SK-N-SH treated with all-trans-retinoic acid at 6 μM for 48 hours (cell line): ENCODE data around the gene PSME1.

Experiments
- ATAC-seq: fragments of 200-7000 bp; cut with Tn5 transposase; 3 replicates; pipeline ENCODE4 v1.9.1; 2020; ENCODE audit warnings: mild to moderate bottlenecking, moderate library complexity
- ARNTL ChIP-seq: fragments of 450-650 bp; formaldehyde crosslinking; IDR thresholded peaks from 2 replicates; pipeline ENCODE4 v1.5.0; 2020; ENCODE audit warnings: low read depth, mild to moderate bottlenecking, moderate library complexity, borderline replicate concordance
- BACH2 ChIP-seq: fragments of 250-450 bp; sonication (Bioruptor Pico); IDR thresholded peaks from 2 replicates; pipeline ENCODE4 v1.9.0; 2021; ENCODE audit warnings: mild to moderate bottlenecking, borderline replicate concordance
- CREB5 ChIP-seq: fragments of 250-450 bp; sonication (Bioruptor Pico); IDR thresholded peaks from 2 replicates; pipeline ENCODE4 v1.5.1; 2020; ENCODE audit warnings: low read depth, mild to moderate bottlenecking, moderate library complexity
- ESRRG ChIP-seq: fragments of 250-450 bp; sonication (Bioruptor Pico); IDR thresholded peaks from 2 replicates; pipeline ENCODE4 v1.6.1; 2021; ENCODE audit warnings: mild to moderate bottlenecking
- GLIS3 ChIP-seq: fragments of 250-450 bp; sonication (Bioruptor Pico); IDR thresholded peaks from 2 replicates; pipeline ENCODE4 v1.5.0; 2020; ENCODE audit warnings: mild to moderate bottlenecking, moderate library complexity
- ISL1 ChIP-seq: fragments of 250-450 bp; sonication (Bioruptor Pico); IDR thresholded peaks from 2 replicates; pipeline ENCODE4 v2.1.2; 2022; ENCODE audit warnings: mild to moderate bottlenecking, moderate library complexity
- OSR1 ChIP-seq: fragments of 250-450 bp; sonication (Bioruptor Pico); IDR thresholded peaks from 2 replicates; pipeline ENCODE4 v1.8.0; 2022; ENCODE audit warnings: moderate library complexity, mild to moderate bottlenecking, inconsistent platforms
- PATZ1 ChIP-seq: fragments of 250-450 bp; sonication (Bioruptor Pico); IDR thresholded peaks from 2 replicates; pipeline ENCODE4 v1.8.0; 2020; ENCODE audit warnings: mild to moderate bottlenecking, moderate library complexity, borderline replicate concordance
- PPARA ChIP-seq: fragments of 250-450 bp; sonication (Bioruptor Pico); IDR thresholded peaks from 2 replicates; pipeline ENCODE4 v1.5.0; 2020; ENCODE audit warnings: mild to moderate bottlenecking, borderline replicate concordance
- RARB ChIP-seq: fragments of 250-450 bp; sonication (Bioruptor Pico); IDR thresholded peaks from 2 replicates; pipeline ENCODE4 v1.8.0; 2021; ENCODE audit warnings: mild to moderate bottlenecking, moderate library complexity
- SNAI2 ChIP-seq: fragments of 250-450 bp; sonication (Bioruptor Pico); IDR thresholded peaks from 2 replicates; pipeline ENCODE4 v1.5.0; 2020; ENCODE audit warnings: mild to moderate bottlenecking, moderate library complexity
- TCF4 ChIP-seq: fragments of 250-450 bp; sonication (Bioruptor Pico); IDR thresholded peaks from 2 replicates; pipeline ENCODE4 v1.8.0; 2021; ENCODE audit warnings: mild to moderate bottlenecking, moderate library complexity, borderline replicate concordance
- TOX ChIP-seq: fragments of 250-450 bp; sonication (Bioruptor Pico); IDR thresholded peaks from 2 replicates; pipeline ENCODE4 v1.8.0; 2021; ENCODE audit warnings: mild to moderate bottlenecking, moderate library complexity, borderline replicate concordance
- ZC3H10 ChIP-seq: fragments of 250-450 bp; sonication (Bioruptor Pico); IDR thresholded peaks from 2 replicates; pipeline ENCODE4 v1.5.1; 2021; ENCODE audit warnings: mild to moderate bottlenecking, moderate library complexity
- ZFP3 ChIP-seq: fragments of 250-450 bp; sonication (Bioruptor Pico); IDR thresholded peaks from 2 replicates; pipeline ENCODE4 v1.5.0; 2020; ENCODE audit warnings: mild to moderate bottlenecking, moderate library complexity
- ZFP30 ChIP-seq: fragments of 450-650 bp; formaldehyde crosslinking; IDR thresholded peaks from 2 replicates; pipeline ENCODE4 v1.5.0; 2022; ENCODE audit warnings: mild to moderate bottlenecking, moderate library complexity
- ZNF565 ChIP-seq: fragments of 450-650 bp; formaldehyde crosslinking; conservative IDR thresholded peaks from 2 replicates; pipeline ENCODE4 v1.5.0; 2020; ENCODE audit warnings: low read depth, mild to moderate bottlenecking, moderate library complexity
- ZNF70 ChIP-seq: fragments of 450-650 bp; formaldehyde crosslinking; IDR thresholded peaks from 2 replicates; pipeline ENCODE4 v1.5.0; 2020; ENCODE audit warnings: mild to moderate bottlenecking, moderate library complexity
- ZNF8 ChIP-seq: fragments of 450-650 bp; formaldehyde crosslinking; IDR thresholded peaks from 2 replicates; pipeline ENCODE4 v1.5.0; 2020; ENCODE audit warnings: mild to moderate bottlenecking, moderate library complexity
- TF ChIP-seq, protein P1 (sequence below): fragments of 250-450 bp; sonication (Bioruptor Pico); IDR thresholded peaks from 2 replicates; pipeline ENCODE4 v1.5.0; 2020; ENCODE audit warnings: mild to moderate bottlenecking, moderate library complexity
- TF ChIP-seq, protein P2 (sequence below): fragments of 250-450 bp; sonication (Bioruptor Pico); IDR thresholded peaks from 2 replicates; pipeline ENCODE4 v1.8.0; 2021; ENCODE audit warnings: low read depth, mild to moderate bottlenecking, moderate library complexity, borderline replicate concordance
- TF ChIP-seq, protein P3 (sequence below): fragments of 250-450 bp; sonication (Bioruptor Pico); IDR thresholded peaks from 2 replicates; pipeline ENCODE4 v1.5.1; 2021; ENCODE audit warnings: mild to moderate bottlenecking, moderate library complexity

Gene PSME1

DNA sequence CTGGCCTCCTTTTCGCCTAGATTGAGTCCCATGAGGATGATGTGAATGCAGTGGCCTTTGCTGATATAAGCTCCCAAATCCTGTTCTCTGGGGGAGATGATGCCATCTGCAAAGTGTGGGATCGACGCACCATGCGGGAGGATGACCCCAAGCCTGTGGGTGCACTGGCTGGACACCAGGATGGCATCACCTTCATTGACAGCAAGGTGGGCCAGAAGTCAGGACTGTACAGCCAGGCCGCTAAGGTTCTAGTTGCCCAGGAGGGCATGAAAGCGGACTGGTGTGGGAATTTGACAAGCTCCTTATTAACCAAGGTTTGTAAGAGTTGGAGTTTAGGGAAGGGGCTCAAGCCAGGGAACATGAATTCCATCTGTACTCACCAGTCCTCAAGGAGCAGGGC is 16.3 kb upstream of the PSME1 start (continued):
- TF ChIP-seq, protein P1, sequence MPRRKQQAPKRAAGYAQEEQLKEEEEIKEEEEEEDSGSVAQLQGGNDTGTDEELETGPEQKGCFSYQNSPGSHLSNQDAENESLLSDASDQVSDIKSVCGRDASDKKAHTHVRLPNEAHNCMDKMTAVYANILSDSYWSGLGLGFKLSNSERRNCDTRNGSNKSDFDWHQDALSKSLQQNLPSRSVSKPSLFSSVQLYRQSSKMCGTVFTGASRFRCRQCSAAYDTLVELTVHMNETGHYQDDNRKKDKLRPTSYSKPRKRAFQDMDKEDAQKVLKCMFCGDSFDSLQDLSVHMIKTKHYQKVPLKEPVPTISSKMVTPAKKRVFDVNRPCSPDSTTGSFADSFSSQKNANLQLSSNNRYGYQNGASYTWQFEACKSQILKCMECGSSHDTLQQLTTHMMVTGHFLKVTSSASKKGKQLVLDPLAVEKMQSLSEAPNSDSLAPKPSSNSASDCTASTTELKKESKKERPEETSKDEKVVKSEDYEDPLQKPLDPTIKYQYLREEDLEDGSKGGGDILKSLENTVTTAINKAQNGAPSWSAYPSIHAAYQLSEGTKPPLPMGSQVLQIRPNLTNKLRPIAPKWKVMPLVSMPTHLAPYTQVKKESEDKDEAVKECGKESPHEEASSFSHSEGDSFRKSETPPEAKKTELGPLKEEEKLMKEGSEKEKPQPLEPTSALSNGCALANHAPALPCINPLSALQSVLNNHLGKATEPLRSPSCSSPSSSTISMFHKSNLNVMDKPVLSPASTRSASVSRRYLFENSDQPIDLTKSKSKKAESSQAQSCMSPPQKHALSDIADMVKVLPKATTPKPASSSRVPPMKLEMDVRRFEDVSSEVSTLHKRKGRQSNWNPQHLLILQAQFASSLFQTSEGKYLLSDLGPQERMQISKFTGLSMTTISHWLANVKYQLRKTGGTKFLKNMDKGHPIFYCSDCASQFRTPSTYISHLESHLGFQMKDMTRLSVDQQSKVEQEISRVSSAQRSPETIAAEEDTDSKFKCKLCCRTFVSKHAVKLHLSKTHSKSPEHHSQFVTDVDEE (CRISPR knock-in tag), result no peak
- no peak for TF ChIP-seq ARNTL (CRISPR knock-in tag)
- TF ChIP-seq, protein P2, sequence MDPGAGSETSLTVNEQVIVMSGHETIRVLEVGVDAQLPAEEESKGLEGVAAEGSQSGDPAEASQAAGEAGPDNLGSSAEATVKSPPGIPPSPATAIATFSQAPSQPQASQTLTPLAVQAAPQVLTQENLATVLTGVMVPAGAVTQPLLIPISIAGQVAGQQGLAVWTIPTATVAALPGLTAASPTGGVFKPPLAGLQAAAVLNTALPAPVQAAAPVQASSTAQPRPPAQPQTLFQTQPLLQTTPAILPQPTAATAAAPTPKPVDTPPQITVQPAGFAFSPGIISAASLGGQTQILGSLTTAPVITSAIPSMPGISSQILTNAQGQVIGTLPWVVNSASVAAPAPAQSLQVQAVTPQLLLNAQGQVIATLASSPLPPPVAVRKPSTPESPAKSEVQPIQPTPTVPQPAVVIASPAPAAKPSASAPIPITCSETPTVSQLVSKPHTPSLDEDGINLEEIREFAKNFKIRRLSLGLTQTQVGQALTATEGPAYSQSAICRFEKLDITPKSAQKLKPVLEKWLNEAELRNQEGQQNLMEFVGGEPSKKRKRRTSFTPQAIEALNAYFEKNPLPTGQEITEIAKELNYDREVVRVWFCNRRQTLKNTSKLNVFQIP (CRISPR knock-in tag), result no peak
- no peak for TF ChIP-seq ZNF70 (CRISPR knock-in tag)

- ATAC-seq, result no peak
- TF ChIP-seq, protein P2 (CRISPR knock-in tag), result no peak
- no peak for TF ChIP-seq ZFP30 (CRISPR knock-in tag)
- no peak for TF ChIP-seq ESRRG
- TF ChIP-seq PPARA, result no peak
Measured at GRCh38 chr14:24121210-24121609, 14.8 kb upstream of the PSME1 start.

DNA sequence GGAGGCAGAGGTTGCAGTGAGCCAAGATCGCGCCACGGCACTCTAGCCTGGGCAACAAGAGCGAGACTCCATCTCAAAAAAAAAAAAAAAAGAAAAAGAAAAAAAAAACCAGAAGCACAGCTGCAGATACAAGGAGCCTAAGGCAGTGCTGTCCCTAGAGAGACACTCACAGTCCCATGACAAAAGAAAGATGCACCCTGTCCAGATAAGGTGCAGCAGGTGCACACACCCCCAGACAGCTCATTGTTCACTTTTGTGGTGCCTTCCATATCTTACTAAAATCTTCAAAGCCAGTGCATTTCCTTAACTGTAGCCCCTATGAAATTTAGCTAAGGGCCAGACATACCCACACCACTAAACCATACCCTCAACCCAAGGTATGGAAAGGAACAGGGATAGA is 13.6 kb upstream of the PSME1 start:
- TF ChIP-seq TCF4 (CRISPR knock-in tag) (no peak), ESRRG (no peak), ZFP3 (CRISPR knock-in tag) (no peak), ZC3H10 (CRISPR knock-in tag) (no peak), BACH2 (CRISPR knock-in tag) (no peak), GLIS3 (CRISPR knock-in tag) (no peak), ISL1 (no peak), CREB5 (no peak), PPARA (no peak), ARNTL (CRISPR knock-in tag) (no peak), PATZ1 (CRISPR knock-in tag) (no peak), ZNF565 (CRISPR knock-in tag) (no peak), RARB (CRISPR knock-in tag) (no peak), OSR1 (CRISPR knock-in tag) (no peak), ZNF70 (CRISPR knock-in tag) (no peak), ZNF8 (CRISPR knock-in tag) (no peak), SNAI2 (CRISPR knock-in tag) (no peak), TOX (CRISPR knock-in tag) (no peak)
- TF ChIP-seq, protein P2 (CRISPR knock-in tag), result no peak
- TF ChIP-seq, protein P3, sequence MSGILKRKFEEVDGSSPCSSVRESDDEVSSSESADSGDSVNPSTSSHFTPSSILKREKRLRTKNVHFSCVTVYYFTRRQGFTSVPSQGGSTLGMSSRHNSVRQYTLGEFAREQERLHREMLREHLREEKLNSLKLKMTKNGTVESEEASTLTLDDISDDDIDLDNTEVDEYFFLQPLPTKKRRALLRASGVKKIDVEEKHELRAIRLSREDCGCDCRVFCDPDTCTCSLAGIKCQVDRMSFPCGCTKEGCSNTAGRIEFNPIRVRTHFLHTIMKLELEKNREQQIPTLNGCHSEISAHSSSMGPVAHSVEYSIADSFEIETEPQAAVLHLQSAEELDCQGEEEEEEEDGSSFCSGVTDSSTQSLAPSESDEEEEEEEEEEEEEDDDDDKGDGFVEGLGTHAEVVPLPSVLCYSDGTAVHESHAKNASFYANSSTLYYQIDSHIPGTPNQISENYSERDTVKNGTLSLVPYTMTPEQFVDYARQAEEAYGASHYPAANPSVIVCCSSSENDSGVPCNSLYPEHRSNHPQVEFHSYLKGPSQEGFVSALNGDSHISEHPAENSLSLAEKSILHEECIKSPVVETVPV (CRISPR knock-in tag), result no peak
- TF ChIP-seq, all 23 proteins: peak for 0
- no peak for ATAC-seq
